PFSK-1 (cell line): ENCODE measurements around the gene SLC7A6.

Experiments used
- FOXP2 ChIP-seq: optimal IDR thresholded peaks from 2 replicates; pipeline ENCODE3; 2011; ENCODE audit warnings: borderline replicate concordance, control low read depth, inconsistent platforms; ENCODE audit not compliant: insufficient read depth; ENCODE audit errors: extremely low read length, extremely low read depth
- POLR2AphosphoS5 ChIP-seq: IDR thresholded peaks from 2 replicates; pipeline ENCODE4 v1.6.1; 2012; ENCODE audit warnings: low read depth, mild to moderate bottlenecking, control low read depth, low read length, moderate library complexity
- TAF1 ChIP-seq: IDR thresholded peaks from 2 replicates; pipeline ENCODE4 v1.6.1; 2012; ENCODE audit warnings: low read length, control low read depth, borderline replicate concordance; ENCODE audit not compliant: insufficient read depth
- TF ChIP-seq, protein P1 (sequence below), 2 experiments: IDR thresholded peaks; 2 replicates each; pipeline versions ENCODE4 v1.6.1 to v1.8.0; 2011 to 2012; ENCODE audit warnings: low read depth in 2 of 2, low read length in 2 of 2, control low read depth in 1 of 2, inconsistent platforms in 1 of 2, mild to moderate bottlenecking in 1 of 2, moderate library complexity in 1 of 2; ENCODE audit not compliant: insufficient read depth in 1 of 2

DNA sequence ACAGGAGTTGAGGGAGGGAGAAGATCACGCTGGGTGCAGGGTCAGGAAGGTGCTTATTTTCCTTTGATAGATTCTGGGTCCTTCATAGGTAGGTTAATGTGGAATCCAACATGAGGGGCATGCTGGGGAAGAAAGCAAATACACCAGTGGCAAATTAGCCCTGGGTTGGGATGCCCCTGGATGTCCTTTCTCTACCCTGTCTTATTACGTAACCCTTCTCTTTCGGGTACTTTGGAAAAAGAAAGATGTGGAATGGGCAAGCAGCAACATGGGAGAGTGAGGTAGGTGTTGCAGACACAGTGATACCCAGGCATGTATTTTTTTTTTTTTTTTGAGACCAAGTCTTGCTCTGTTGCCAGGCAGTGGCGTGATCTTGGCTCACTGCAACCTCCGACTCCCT is 9.1 kb downstream of the SLC7A6 start:
- TF ChIP-seq POLR2AphosphoS5 = no peak
- TF ChIP-seq TAF1 = no peak
- TF ChIP-seq, protein P1, sequence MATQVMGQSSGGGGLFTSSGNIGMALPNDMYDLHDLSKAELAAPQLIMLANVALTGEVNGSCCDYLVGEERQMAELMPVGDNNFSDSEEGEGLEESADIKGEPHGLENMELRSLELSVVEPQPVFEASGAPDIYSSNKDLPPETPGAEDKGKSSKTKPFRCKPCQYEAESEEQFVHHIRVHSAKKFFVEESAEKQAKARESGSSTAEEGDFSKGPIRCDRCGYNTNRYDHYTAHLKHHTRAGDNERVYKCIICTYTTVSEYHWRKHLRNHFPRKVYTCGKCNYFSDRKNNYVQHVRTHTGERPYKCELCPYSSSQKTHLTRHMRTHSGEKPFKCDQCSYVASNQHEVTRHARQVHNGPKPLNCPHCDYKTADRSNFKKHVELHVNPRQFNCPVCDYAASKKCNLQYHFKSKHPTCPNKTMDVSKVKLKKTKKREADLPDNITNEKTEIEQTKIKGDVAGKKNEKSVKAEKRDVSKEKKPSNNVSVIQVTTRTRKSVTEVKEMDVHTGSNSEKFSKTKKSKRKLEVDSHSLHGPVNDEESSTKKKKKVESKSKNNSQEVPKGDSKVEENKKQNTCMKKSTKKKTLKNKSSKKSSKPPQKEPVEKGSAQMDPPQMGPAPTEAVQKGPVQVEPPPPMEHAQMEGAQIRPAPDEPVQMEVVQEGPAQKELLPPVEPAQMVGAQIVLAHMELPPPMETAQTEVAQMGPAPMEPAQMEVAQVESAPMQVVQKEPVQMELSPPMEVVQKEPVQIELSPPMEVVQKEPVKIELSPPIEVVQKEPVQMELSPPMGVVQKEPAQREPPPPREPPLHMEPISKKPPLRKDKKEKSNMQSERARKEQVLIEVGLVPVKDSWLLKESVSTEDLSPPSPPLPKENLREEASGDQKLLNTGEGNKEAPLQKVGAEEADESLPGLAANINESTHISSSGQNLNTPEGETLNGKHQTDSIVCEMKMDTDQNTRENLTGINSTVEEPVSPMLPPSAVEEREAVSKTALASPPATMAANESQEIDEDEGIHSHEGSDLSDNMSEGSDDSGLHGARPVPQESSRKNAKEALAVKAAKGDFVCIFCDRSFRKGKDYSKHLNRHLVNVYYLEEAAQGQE (IDR thresholded peaks at IDR 0.05; ENCODE audit: insufficient read depth in 1 of 2, low read depth in 2 of 2, low read length in 2 of 2) = no peak
- no peak for TF ChIP-seq FOXP2
